K562 (cell line): ENCODE measurements around the gene SUPT3H. TPM values are rescaled to one million over a fixed set of nuclear protein-coding genes. Genes with fewer than 3 reads are reported as not detected.

Experiments used
- ATAC-seq: fragments of 200-7000 bp; cut with Tn5 transposase; 3 replicates; pipeline ENCODE4 v1.9.1; 2020; ENCODE audit warnings: moderate library complexity
- BruUV-seq: library from RNA; stranded (reverse); fragments of 400-500 nt; replicated peaks from 2 replicates; lab custom pipeline; 2021; lab: Mats Ljungman, UMichigan
- CTCF ChIA-PET: fragments of 300-600 bp; formaldehyde crosslinking; extraction: SDS; loops from one replicate; lab custom pipeline; 2021; ENCODE audit warnings: low intra/inter-chr PET ratio; lab: Yijun Ruan, JAX
- POLR2A ChIA-PET: fragments of 300-600, 350-650 bp; sonication (Branson Sonifier 250); formaldehyde crosslinking; extraction: SDS; loops from one replicate; lab custom pipeline; 2021; ENCODE audit warnings: antibody characterized with exemption, inconsistent platforms; lab: Yijun Ruan, JAX
- DNase-seq, 4 experiments: peaks; one replicate each; pipeline versions ENCODE4 v3.0.0 to v3.0.0-alpha.2; 2011 to 2018; ENCODE audit warnings: low spot score in 3 of 4, mixed read lengths in 3 of 4; ENCODE audit errors: extremely low read depth in 1 of 4
- FAIRE-seq: peaks from 2 replicates; lab custom pipeline; 2011; peaks lifted over from hg19 to GRCh38; lab: Jason Lieb, UNC
- H2AFZ ChIP-seq: 2 replicates; pipeline ENCODE4 v1.6.0; 2011; ENCODE audit warnings: low read depth, low read length, control low read depth, inconsistent platforms
- H3K27ac ChIP-seq: fragments of 200-600 bp; 3 replicates; pipeline ENCODE4 v1.8.0; 2011; ENCODE audit warnings: low read depth, mild to moderate bottlenecking, control low read depth, inconsistent platforms, low read length, moderate library complexity, mixed read lengths; ENCODE audit errors: extremely low read depth
- H3K27me3 ChIP-seq, 2 experiments: fragments of 300-600 bp in 1 of 2; 2 replicates in 1 of 2; 3 replicates in 1 of 2; pipeline versions ENCODE4 v1.6.0 to v1.8.0; 2011; ENCODE audit warnings: inconsistent platforms in 2 of 2, low read length in 2 of 2, mild to moderate bottlenecking in 1 of 2, mixed read lengths in 1 of 2, moderate library complexity in 1 of 2; ENCODE audit not compliant: control insufficient read depth in 2 of 2, insufficient read depth in 2 of 2
- H3K36me3 ChIP-seq: fragments of 300-600 bp; 3 replicates; pipeline ENCODE4 v1.8.0; 2011; ENCODE audit warnings: mild to moderate bottlenecking, low read length, inconsistent platforms; ENCODE audit not compliant: control insufficient read depth, insufficient read depth
- H3K4me1 ChIP-seq, 2 experiments: fragments of 200-600 bp in 1 of 2; replicated peaks in 1 of 2; 2 replicates in 1 of 2; 3 replicates in 1 of 2; pipeline versions ENCODE4 v1.5.1 to v1.8.0; 2011; ENCODE audit warnings: inconsistent platforms in 2 of 2, low read length in 2 of 2, mild to moderate bottlenecking in 1 of 2, mixed read lengths in 1 of 2, moderate library complexity in 1 of 2; ENCODE audit not compliant: control insufficient read depth in 2 of 2, insufficient read depth in 2 of 2
- H3K4me2 ChIP-seq: 2 replicates; pipeline ENCODE4 v1.6.1; 2011; ENCODE audit warnings: low read length, control low read depth, inconsistent platforms, mixed read lengths; ENCODE audit not compliant: insufficient read depth
- H3K4me3 ChIP-seq: fragments of 200-600 bp; sonication (generic), shearing (Covaris generic); 2 replicates; pipeline ENCODE4 v1.5.1; 2016; ENCODE audit warnings: control low read depth, inconsistent platforms
- H3K79me2 ChIP-seq: fragments of 200-600 bp; 3 replicates; pipeline ENCODE4 v1.8.0; 2011; ENCODE audit warnings: low read length, inconsistent platforms; ENCODE audit not compliant: control insufficient read depth, insufficient read depth
- H3K9ac ChIP-seq, 2 experiments: 2 replicates each; pipeline versions ENCODE4 v1.6.0 to v1.6.1; 2011; ENCODE audit warnings: low read depth in 2 of 2, low read length in 2 of 2, control low read depth in 1 of 2, inconsistent platforms in 1 of 2, mild to moderate bottlenecking in 1 of 2, mixed read lengths in 1 of 2; ENCODE audit not compliant: insufficient read depth in 1 of 2
- H3K9me1 ChIP-seq: one replicate; pipeline ENCODE4 v1.6.0; 2011; ENCODE audit warnings: inconsistent platforms, mild to moderate bottlenecking, low read length, moderate library complexity; ENCODE audit not compliant: control insufficient read depth, insufficient read depth
- H3K9me3 ChIP-seq: replicated peaks from 2 replicates; pipeline ENCODE4 v1.5.1; 2011; ENCODE audit warnings: low read depth, low read length, inconsistent platforms; ENCODE audit not compliant: control insufficient read depth, insufficient read depth
- H4K20me1 ChIP-seq: replicated peaks from 2 replicates; pipeline ENCODE4 v1.6.1; 2011; ENCODE audit warnings: low read length, inconsistent platforms, mixed read lengths; ENCODE audit not compliant: control insufficient read depth, insufficient read depth
- ATF3 ChIP-seq, 2 experiments: fragments of 450-650 bp in 1 of 2; sonication (generic) in 1 of 2; formaldehyde crosslinking in 1 of 2; IDR thresholded peaks in 1 of 2; conservative IDR thresholded peaks in 1 of 2; 2 replicates each; pipeline versions ENCODE4 v1.6.1 to v1.8.1; 2016 to 2023; ENCODE audit warnings: mild to moderate bottlenecking in 2 of 2, moderate library complexity in 2 of 2, inconsistent platforms in 1 of 2, missing genetic modification reagents in 1 of 2
- DEAF1 ChIP-seq: fragments of 450-650 bp; formaldehyde crosslinking; IDR thresholded peaks from 2 replicates; pipeline ENCODE4 v1.4.0; 2020; ENCODE audit warnings: mild to moderate bottlenecking, moderate library complexity
- GMEB1 ChIP-seq: fragments of 250-450 bp; sonication (Bioruptor Pico); IDR thresholded peaks from 2 replicates; pipeline ENCODE4 v1.4.0; 2020; ENCODE audit warnings: mild to moderate bottlenecking
- LCOR ChIP-seq: sonication (generic); formaldehyde crosslinking; IDR thresholded peaks from 2 replicates; pipeline ENCODE4 v1.8.0; 2022; ENCODE audit warnings: mild to moderate bottlenecking, missing genetic modification reagents
- NKRF ChIP-seq: fragments of 450-650 bp; IDR thresholded peaks from 2 replicates; pipeline ENCODE4 v1.6.1; 2016; ENCODE audit warnings: borderline replicate concordance
- XRCC4 ChIP-seq: IDR thresholded peaks from one replicate; pipeline ENCODE4 v1.6.1; 2011; ENCODE audit not compliant: insufficient read depth, insufficient read length; ENCODE audit errors: extremely low read depth
- ZBTB33 ChIP-seq: sonication (generic); formaldehyde crosslinking; IDR thresholded peaks from 2 replicates; pipeline ENCODE4 v1.8.1; 2023; ENCODE audit warnings: mild to moderate bottlenecking, missing genetic modification reagents
- ZNF316 ChIP-seq: fragments of 450-650 bp; IDR thresholded peaks from 2 replicates; pipeline ENCODE4 v1.6.1; 2016
- WGBS: fragments of 100-300 bp; shearing (Covaris generic); methylation state at CpG from one replicate; pipeline ENCODE4 v1.1.6; 2016; ENCODE audit warnings: low coverage, mixed read lengths; ENCODE audit not compliant: insufficient coverage; ENCODE audit errors: missing lambda C conversion rate; 5-methylcytosine and 5-hydroxymethylcytosine counted together
- in situ Hi-C: fragments of 300-500 bp; cut with MboI; formaldehyde crosslinking; loops from 4 replicates; pipeline ENCODE4 v1.15.0; 2018; ENCODE audit warnings: inconsistent platforms, mixed read lengths
- intact Hi-C: fragments of 100-400 bp; cut with micrococcal nuclease; formaldehyde crosslinking; loops from 2 replicates; pipeline ENCODE4 v1.14.2; 2022
- polyA plus RNA-seq, 8 experiments: library from polyadenylated mRNA; depleted of rRNA in 4 of 8; stranded (reverse) in 5 of 8; unstranded in 3 of 8; fragments of >200 nt; fragmentation: Nextera tagmentation in 2 of 8; fragmentation: Illumina TruSeq in 1 of 8; extraction: Ambion mirVana in 2 of 8; extraction: Trizol in 1 of 8; gene quantifications; 2 replicates each; pipeline versions ENCODE4 v1.2.1 to v1.2.3, GENCODE V29; 2011 to 2014; ENCODE audit warnings: inconsistent platforms in 1 of 8, missing spikeins in 1 of 8
- total RNA-seq, 7 experiments: library from RNA; depleted of rRNA in 6 of 7; stranded (reverse); fragments of >200 nt in 6 of 7; fragmentation: Illumina TruSeq in 2 of 7; extraction: Trizol in 2 of 7; gene quantifications; 2 replicates each; pipeline versions ENCODE4 v1.2.1 to v1.2.3, GENCODE V29; 2011 to 2021; ENCODE audit warnings: low replicate concordance in 1 of 7

Gene SUPT3H
- total and polyA plus RNA-seq, 9 of the 15 experiments (the other 6 are each of a cell fraction or from before 2014, with no cell fraction given), result 7.2 to 16.3 (median 11.9) TPM

- Histone ChIP-seq H3K9me1 (no peaks in the 10 kb centered on the region), H3K79me2 (no peaks in the 10 kb centered on the region), H3K4me3 (no peak overlapping the region), H3K4me2 (no peak overlapping the region), H4K20me1 (no peaks in the 10 kb centered on the region), H3K9me3 (no peaks in the 10 kb centered on the region), H2AFZ (peak overlapping the region; percentile 18; the same call in 1 of the 2 replicates), H3K4me1 (peaks cover 0 to 12% of the 10 kb centered on the region in 2 experiments; a peak in 3 of 5 replicates), H3K27me3 (peaks cover 9 to 17% of the 10 kb centered on the region in 2 experiments; a peak in 4 of 5 replicates), H3K27ac (no peak overlapping the region), H3K36me3 (no peaks in the 10 kb centered on the region), H3K9ac (no peak overlapping the region)
- WGBS, result 7% methylated on average over 3 of the region's 3 CpGs
- POLR2A ChIA-PET, result interaction anchor here (0.7 to 1.1 kb wide), 2 partner anchors 21 to 921 kb away, joined by 3 read pairs; no protein-coding TSS in a partner anchor
- in situ Hi-C loops (loop anchor here (10.0 kb wide), 1 partner anchor 751 kb away; no protein-coding TSS in a partner anchor), intact Hi-C loops (loop anchor here (5.0 kb wide), 1 partner anchor 39 kb away; the partner anchor contains the start of gene SUPT3H)
- ATAC-seq (no peak), DNase-seq (no peak), FAIRE-seq (no peak)
- no TSS peak for BruUV-seq
- CTCF ChIA-PET, result no interaction called here
- TF ChIP-seq ZBTB33 (CRISPR knock-in tag) (no peak), NKRF (no peak), GMEB1 (CRISPR knock-in tag) (no peak), DEAF1 (CRISPR knock-in tag) (no peak), ATF3 (IDR thresholded peaks at IDR 0.05) (peak; percentile 53; the same call in 1 of the 2 replicates), ATF3 (CRISPR knock-in tag; conservative IDR thresholded peaks at IDR 0.05) (no peak), ZNF316 (peak; percentile 28; the same call in 1 of the 2 replicates), LCOR (no peak), XRCC4 (no peak)
These were observed 38.2 kb upstream of the SUPT3H start for GRCh38 chr6:45415788-45416518.
